Fibroblast of lung (primary cell): ENCODE data around the gene C6orf47. TPM values are rescaled to one million over a fixed set of nuclear protein-coding genes. Genes with fewer than 3 reads are reported as not detected.
A peak's percentile ranks its signal among the peaks of the same experiment; 100 is the strongest.

Experiments
- DNase-seq, 2 donors: peaks; one replicate each; pipeline versions ENCODE4 v3.0.0 to v3.0.0-alpha.2; 2010; ENCODE audit warnings: low read depth in 2 of 2
- H2AFZ ChIP-seq: 2 replicates; pipeline ENCODE4 v1.5.1; 2012; ENCODE audit warnings: low read length, control low read depth, inconsistent platforms
- H3K27ac ChIP-seq: 2 replicates; pipeline ENCODE4 v1.5.1; 2011; ENCODE audit warnings: low read length, control low read depth; ENCODE audit not compliant: insufficient read depth
- H3K27me3 ChIP-seq: 2 replicates; pipeline ENCODE4 v1.5.1; 2011; ENCODE audit warnings: mild to moderate bottlenecking, low read length; ENCODE audit not compliant: control insufficient read depth, insufficient read depth
- H3K36me3 ChIP-seq: 2 replicates; pipeline ENCODE4 v1.5.1; 2011; ENCODE audit warnings: low read length; ENCODE audit not compliant: control insufficient read depth, insufficient read depth
- H3K4me1 ChIP-seq: 2 replicates; pipeline ENCODE4 v1.5.1; 2011; ENCODE audit warnings: low read length; ENCODE audit not compliant: control insufficient read depth, insufficient read depth; ENCODE audit errors: extremely low read depth
- H3K4me2 ChIP-seq: 2 replicates; pipeline ENCODE4 v1.5.1; 2011; ENCODE audit warnings: low read length, control low read depth; ENCODE audit not compliant: insufficient read depth; ENCODE audit errors: extremely low read depth
- H3K4me3 ChIP-seq, 4 experiments: fragments of 200-600 bp in 1 of 4; sonication (generic) in 1 of 4; replicated peaks in 1 of 4; 2 replicates each; pipeline ENCODE4 v1.5.1; 2011 to 2016; ENCODE audit warnings: low read length in 4 of 4, low read depth in 3 of 4, mild to moderate bottlenecking in 3 of 4, control low read depth in 2 of 4, inconsistent platforms in 1 of 4, mixed read lengths in 1 of 4; ENCODE audit not compliant: insufficient read depth in 1 of 4; ENCODE audit errors: control extremely low read depth in 1 of 4
- H3K79me2 ChIP-seq: 2 replicates; pipeline ENCODE4 v1.5.1; 2012; ENCODE audit warnings: mild to moderate bottlenecking, low read length, inconsistent platforms; ENCODE audit not compliant: control insufficient read depth, insufficient read depth
- H3K9ac ChIP-seq: 2 replicates; pipeline ENCODE4 v1.5.1; 2011; ENCODE audit warnings: mild to moderate bottlenecking, low read length, control low read depth; ENCODE audit not compliant: insufficient read depth
- H3K9me3 ChIP-seq: 2 replicates; pipeline ENCODE4 v1.5.1; 2012; ENCODE audit warnings: low read depth, low read length; ENCODE audit not compliant: control insufficient read depth, insufficient read depth
- H4K20me1 ChIP-seq: 2 replicates; pipeline ENCODE4 v1.5.1; 2011; ENCODE audit warnings: low read length; ENCODE audit not compliant: control insufficient read depth, insufficient read depth; ENCODE audit errors: extremely low read depth
- EZH2 ChIP-seq: IDR thresholded peaks from 2 replicates; pipeline ENCODE4 v1.5.1; 2012; ENCODE audit warnings: low read length, control low read depth, mild to moderate bottlenecking; ENCODE audit errors: missing control alignments
- polyA plus RNA-seq, 2 donors: library from polyadenylated mRNA; depleted of rRNA in 1 of 2; stranded (reverse) in 1 of 2; unstranded in 1 of 2; fragments of >200 nt; gene quantifications; 2 replicates each; pipeline ENCODE4 v1.2.1, GENCODE V29; 2011 to 2012; ENCODE audit warnings: missing spikeins in 1 of 2
- total RNA-seq: library from RNA; depleted of rRNA; stranded (reverse); fragments of >200 nt; gene quantifications from 2 replicates; pipeline ENCODE4 v1.2.1, GENCODE V29; 2014
- TF ChIP-seq, protein P1 (sequence below), 2 donors: IDR thresholded peaks in 1 of 2; conservative IDR thresholded peaks in 1 of 2; 1 replicate in 1 of 2; 2 replicates in 1 of 2; pipeline ENCODE4 v1.5.1; 2011 to 2012; ENCODE audit warnings: low read length in 2 of 2, control low read depth in 1 of 2, inconsistent platforms in 1 of 2, low read depth in 1 of 2, mild to moderate bottlenecking in 1 of 2

C6orf47 gene
- total and polyA plus RNA-seq, 2 donors (not counting 1 experiment from before 2014, with no cell fraction given) = 7.9 to 20.6 TPM

DNA sequence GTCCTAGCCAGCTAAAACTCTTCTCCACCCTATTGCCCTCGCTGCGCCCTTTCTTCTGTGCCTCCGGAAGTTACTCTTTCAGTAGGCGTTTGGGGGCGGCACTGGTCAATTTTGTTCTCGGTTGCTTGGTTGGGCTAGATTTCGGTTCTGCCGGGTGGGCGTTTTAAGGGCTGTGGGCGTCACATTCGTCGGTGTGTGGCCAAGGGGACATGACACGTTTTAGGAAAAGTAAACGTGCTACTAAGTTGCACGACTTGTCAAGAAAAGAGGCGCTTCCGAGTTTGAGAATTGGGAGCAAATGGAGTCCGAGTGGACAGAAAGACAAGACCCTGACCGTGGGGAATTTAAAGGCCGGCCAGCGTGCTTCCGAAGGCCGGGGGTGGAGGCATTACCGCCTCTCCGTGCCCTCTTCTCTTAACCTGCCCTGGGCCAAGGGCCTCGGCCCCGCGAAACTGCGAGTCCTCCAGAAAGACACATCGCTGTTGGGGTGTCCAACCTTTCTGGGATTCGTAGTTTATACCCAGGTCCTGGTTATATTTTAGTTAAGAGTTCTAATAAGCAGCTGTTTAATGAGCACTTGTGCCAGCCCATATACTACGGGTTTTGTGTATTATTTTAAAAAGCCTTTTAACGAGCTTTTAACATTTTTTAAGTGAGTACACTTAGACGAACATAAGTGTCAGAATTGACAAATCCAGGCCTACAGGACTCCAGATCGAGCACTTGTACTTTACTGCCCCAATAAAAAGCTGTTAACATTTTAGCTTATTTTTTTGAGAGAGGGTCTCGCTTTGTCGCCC, 7.5 kb downstream of the C6orf47 start:
- Histone ChIP-seq H3K36me3 (peaks cover 6% of the 10 kb centered on the region), H3K4me3 (peak overlapping the region; percentile 55 to 96 (median 66)), H3K9me3 (no peaks in the 10 kb centered on the region), H2AFZ (peak overlapping the region; percentile 73), H3K27ac (peak overlapping the region; percentile 98), H3K4me2 (peak overlapping the region; percentile 79), H3K9ac (peak overlapping the region; percentile 96), H3K4me1 (no peaks in the 10 kb centered on the region), H3K27me3 (no peaks in the 10 kb centered on the region), H4K20me1 (no peaks in the 10 kb centered on the region), H3K79me2 (peaks cover 34% of the 10 kb centered on the region)
- peak in 1 of 2 donors; percentile 88 for DNase-seq
- TF ChIP-seq EZH2 = no peak
- TF ChIP-seq, protein P1, sequence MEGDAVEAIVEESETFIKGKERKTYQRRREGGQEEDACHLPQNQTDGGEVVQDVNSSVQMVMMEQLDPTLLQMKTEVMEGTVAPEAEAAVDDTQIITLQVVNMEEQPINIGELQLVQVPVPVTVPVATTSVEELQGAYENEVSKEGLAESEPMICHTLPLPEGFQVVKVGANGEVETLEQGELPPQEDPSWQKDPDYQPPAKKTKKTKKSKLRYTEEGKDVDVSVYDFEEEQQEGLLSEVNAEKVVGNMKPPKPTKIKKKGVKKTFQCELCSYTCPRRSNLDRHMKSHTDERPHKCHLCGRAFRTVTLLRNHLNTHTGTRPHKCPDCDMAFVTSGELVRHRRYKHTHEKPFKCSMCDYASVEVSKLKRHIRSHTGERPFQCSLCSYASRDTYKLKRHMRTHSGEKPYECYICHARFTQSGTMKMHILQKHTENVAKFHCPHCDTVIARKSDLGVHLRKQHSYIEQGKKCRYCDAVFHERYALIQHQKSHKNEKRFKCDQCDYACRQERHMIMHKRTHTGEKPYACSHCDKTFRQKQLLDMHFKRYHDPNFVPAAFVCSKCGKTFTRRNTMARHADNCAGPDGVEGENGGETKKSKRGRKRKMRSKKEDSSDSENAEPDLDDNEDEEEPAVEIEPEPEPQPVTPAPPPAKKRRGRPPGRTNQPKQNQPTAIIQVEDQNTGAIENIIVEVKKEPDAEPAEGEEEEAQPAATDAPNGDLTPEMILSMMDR (conservative IDR thresholded peaks at IDR 0.05 in 1 of 2, IDR thresholded peaks at IDR 0.05 in 1 of 2; ENCODE audit: low read depth in 1 of 2, low read length in 2 of 2) = peak; percentile 12 to 13

DNA sequence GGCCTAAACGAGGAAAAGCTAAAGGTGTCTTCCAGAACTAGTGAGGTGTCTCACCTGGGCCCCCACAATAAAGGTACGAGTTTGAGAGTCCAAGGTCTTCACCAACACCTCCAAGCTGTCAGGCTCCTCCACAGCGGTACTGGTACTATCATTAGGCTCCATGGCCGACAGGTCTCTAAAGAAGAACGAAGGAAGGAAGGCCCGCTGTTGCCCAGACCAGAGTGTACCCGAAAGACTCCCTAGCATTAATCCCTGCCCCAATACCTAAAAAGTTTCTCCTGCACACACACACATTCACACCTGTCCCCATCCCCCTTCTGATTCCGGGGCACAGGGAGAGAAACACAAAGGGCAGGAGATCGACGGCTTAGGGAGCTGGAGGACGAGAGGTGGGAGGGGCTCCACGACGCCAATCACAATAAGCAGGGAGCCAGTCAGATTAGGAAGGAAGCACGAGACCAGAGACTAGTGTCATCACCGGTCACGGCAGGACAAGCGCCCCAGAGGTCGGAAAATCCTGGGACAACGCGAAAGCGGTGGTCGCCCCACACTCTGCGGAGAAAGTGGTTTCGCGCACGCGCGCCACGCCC, 8.9 kb downstream of the C6orf47 start:
- peak overlapping the region; percentile 96 for H3K9ac ChIP-seq
- TF ChIP-seq EZH2 = no peak
- TF ChIP-seq, protein P1 (conservative IDR thresholded peaks at IDR 0.05 in 1 of 2, IDR thresholded peaks at IDR 0.05 in 1 of 2; ENCODE audit: low read depth in 1 of 2, low read length in 2 of 2) = no peak
- peaks cover 8% of the 10 kb centered on the region for H3K36me3 ChIP-seq
- peaks cover 30% of the 10 kb centered on the region for H3K79me2 ChIP-seq
- peak overlapping the region; percentile 55 to 96 (median 66) for H3K4me3 ChIP-seq
- H3K27me3 ChIP-seq = no peaks in the 10 kb centered on the region
- H3K4me1 ChIP-seq = no peaks in the 10 kb centered on the region
- H3K4me2 ChIP-seq = peak overlapping the region; percentile 49
- no peaks in the 10 kb centered on the region for H4K20me1 ChIP-seq
- peak overlapping the region; percentile 98 for H3K27ac ChIP-seq
- H3K9me3 ChIP-seq = no peaks in the 10 kb centered on the region
- H2AFZ ChIP-seq = peak overlapping the region; percentile 30
- DNase-seq = peak; percentile 72 to 77

DNA sequence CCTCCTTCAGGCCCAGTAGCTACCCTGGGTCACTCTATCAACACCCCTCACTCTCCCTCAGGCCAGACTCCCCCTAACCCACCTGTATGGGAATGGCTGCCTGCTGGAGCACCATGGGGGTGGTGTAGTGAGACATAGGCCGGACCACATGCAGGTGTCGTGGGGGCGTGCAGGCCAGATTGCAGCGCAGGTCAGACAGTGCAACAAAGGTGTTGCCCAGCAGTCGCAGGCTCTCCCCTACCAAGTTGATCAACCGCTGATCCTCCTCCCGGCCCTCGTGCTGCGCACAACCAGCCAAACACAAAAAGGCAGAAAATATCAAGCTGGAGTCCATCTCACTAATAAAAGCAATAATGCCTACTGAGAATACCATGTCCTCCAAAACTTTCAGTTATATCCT, 15.3 kb downstream of the C6orf47 start:
- no peak overlapping the region for H3K4me2 ChIP-seq
- H3K27ac ChIP-seq = no peak overlapping the region
- peaks cover 35% of the 10 kb centered on the region for H3K36me3 ChIP-seq
- no peak overlapping the region for H2AFZ ChIP-seq
- no peaks in the 10 kb centered on the region for H3K4me1 ChIP-seq
- H3K9ac ChIP-seq = no peak overlapping the region
- H4K20me1 ChIP-seq = no peaks in the 10 kb centered on the region
- H3K27me3 ChIP-seq = no peaks in the 10 kb centered on the region
- no peak overlapping the region for H3K4me3 ChIP-seq
- H3K79me2 ChIP-seq = peaks cover 11% of the 10 kb centered on the region
- TF ChIP-seq, protein P1 (conservative IDR thresholded peaks at IDR 0.05 in 1 of 2, IDR thresholded peaks at IDR 0.05 in 1 of 2; ENCODE audit: low read depth in 1 of 2, low read length in 2 of 2) = no peak
- TF ChIP-seq EZH2 = no peak
- H3K9me3 ChIP-seq = no peaks in the 10 kb centered on the region
- no peak for DNase-seq
